NCI-H748 treated with DMSO at 0.1 percent for 48 hours (cell line): ENCODE results near the gene GNG3.

ENCODE experiments used
- DNase-seq: peaks from one replicate; lab custom pipeline; 2025; lab: John Stamatoyannopoulos, UW

Gene GNG3

DNA sequence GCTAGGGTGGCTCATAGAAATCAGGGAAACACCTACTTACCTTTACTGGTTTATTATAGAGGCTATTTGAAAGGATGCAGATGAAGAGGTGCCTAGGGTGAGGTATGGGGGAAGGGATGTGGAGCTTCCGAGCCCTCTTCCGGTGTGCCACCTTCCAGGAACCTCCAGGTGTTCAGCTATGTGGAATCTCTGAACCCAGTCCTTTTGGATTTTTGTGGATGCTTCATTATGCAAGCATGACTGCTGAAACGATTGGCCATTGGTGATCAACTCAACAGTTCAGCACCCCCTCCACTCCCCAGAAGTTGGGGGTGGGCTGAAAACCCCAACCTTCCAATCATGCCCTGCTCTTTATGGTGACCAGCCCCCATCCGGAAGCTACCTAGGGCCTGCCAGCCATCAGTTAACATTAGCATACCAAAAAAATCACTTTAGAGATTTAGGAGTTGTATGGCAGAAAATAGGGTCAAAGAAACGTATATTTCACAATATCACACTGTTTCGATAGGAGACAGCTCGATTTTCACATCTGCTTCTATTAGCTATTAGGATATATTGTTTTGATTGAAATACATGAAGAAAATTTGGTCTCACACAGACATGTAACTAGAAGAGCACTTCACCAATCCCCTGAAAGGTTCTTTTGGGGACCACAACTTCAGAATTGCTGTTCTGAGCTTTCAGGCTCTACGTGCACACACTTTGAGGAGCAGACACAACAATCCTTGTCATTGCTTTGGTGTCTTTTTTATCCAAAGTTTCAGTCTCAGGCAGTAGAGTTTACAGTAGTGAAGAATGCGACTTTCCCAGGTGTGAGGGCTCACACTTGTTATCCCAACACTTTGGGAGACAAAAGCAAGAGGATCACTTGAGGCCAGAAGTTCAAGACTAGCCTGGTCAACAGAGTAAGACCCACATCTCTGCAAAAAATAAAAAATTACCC is 50.6 kb downstream of the GNG3 start:
- no peak for DNase-seq
